GM18873 (cell line): ENCODE results near the gene ANAPC5.

Source experiments
- ATAC-seq: cut with Tn5 transposase; IDR thresholded peaks from one replicate; pipeline ENCODE4 v1.9.1; 2021; ENCODE audit warnings: mild to moderate bottlenecking, moderate library complexity, moderate number of reproducible peaks; ENCODE audit not compliant: unreplicated experiment, low FRiP score

ANAPC5 gene

GRCh38 chr12:121261398-121261797, 90.8 kb downstream of the ANAPC5 start:
- ATAC-seq = no peak

- no peak for ATAC-seq
Measured at GRCh38 chr12:121260091-121260490, 92.1 kb downstream of the ANAPC5 start.

- ATAC-seq = no peak
Measured at GRCh38 chr12:121259074-121259473, 93.1 kb downstream of the ANAPC5 start.
